ENCODE results near the gene PTPRZ1. TPM values are rescaled to one million over a fixed set of nuclear protein-coding genes. Genes with fewer than 3 reads are reported as not detected.

Gene PTPRZ1
- total and polyA plus RNA-seq, 10 of the 15 experiments (the other 5 are each of a cell fraction or from before 2014, with no cell fraction given): 0.05 to 0.21 (median 0.11) TPM; not detected in 7

- Histone ChIP-seq H3K27me3 (replicated peaks in 1 of 2; ENCODE audit: control insufficient read depth in 2 of 2, insufficient read depth in 2 of 2, low read length in 1 of 2) (no peaks in the 10 kb centered on the region), H3K4me1 (ENCODE audit: control insufficient read depth, insufficient read depth, low read length) (no peaks in the 10 kb centered on the region), H3K36me3 (ENCODE audit: control insufficient read depth in 2 of 2, insufficient read depth in 2 of 2, low read length in 1 of 2) (no peaks in the 10 kb centered on the region), H3K9ac (ENCODE audit: control insufficient read depth, insufficient read depth, low read length) (no peak overlapping the region), H3K9me3 (replicated peaks; ENCODE audit: control insufficient read depth, insufficient read depth, low read length) (no peaks in the 10 kb centered on the region), H2AFZ (ENCODE audit: control insufficient read depth, low read depth, low read length) (no peak overlapping the region), H3K27ac (ENCODE audit: control insufficient read depth, insufficient read depth) (no peak overlapping the region), H3K4me3 (no peak overlapping the region), H4K20me1 (ENCODE audit: control insufficient read depth, insufficient read depth) (no peaks in the 10 kb centered on the region), H3K79me2 (ENCODE audit: control insufficient read depth, insufficient read depth, low read length) (no peaks in the 10 kb centered on the region), H3K4me2 (ENCODE audit: control insufficient read depth, insufficient read depth) (no peak overlapping the region)
- ATAC-seq (no peak), FAIRE-seq (no peak), DNase-seq (ENCODE audit: low read depth, low spot score) (no peak)
- WGBS (ENCODE audit: insufficient coverage, insufficient replicate concordance, low lambda C conversion rate, missing lambda C conversion rate): 24% methylated on average over 3 of the region's 3 CpGs
- RAD21 ChIA-PET (ENCODE audit: unreplicated experiment): no interaction called here
- intact Hi-C loops (cut with micrococcal nuclease; ENCODE audit: unreplicated experiment) (no loop called here), in situ Hi-C loops (cut with MboI) (no loop called here)
- POLR2A ChIA-PET: no interaction called here
- CTCF ChIA-PET: interaction anchor here (2.4 kb wide), 1 partner anchor 10 kb away, joined by 7 read pairs; no protein-coding TSS in a partner anchor
- SMC1A ChIA-PET (ENCODE audit: uncharacterized antibody, unreplicated experiment): no interaction called here
- BruUV-seq (replicated peaks): no TSS peak
- no peak for TF ChIP-seq ATF3 (IDR thresholded peaks at IDR 0.05; ENCODE audit: borderline replicate concordance, extremely low read depth, low read depth, low read length)
- no peak for TF ChIP-seq ZSCAN29 (IDR thresholded peaks at IDR 0.05)
- no peak for TF ChIP-seq MYC (IDR thresholded peaks at IDR 0.05; ENCODE audit: insufficient read depth, insufficient read length, insufficient replicate concordance, low read length, severe bottlenecking)
- TF ChIP-seq, protein P1, sequence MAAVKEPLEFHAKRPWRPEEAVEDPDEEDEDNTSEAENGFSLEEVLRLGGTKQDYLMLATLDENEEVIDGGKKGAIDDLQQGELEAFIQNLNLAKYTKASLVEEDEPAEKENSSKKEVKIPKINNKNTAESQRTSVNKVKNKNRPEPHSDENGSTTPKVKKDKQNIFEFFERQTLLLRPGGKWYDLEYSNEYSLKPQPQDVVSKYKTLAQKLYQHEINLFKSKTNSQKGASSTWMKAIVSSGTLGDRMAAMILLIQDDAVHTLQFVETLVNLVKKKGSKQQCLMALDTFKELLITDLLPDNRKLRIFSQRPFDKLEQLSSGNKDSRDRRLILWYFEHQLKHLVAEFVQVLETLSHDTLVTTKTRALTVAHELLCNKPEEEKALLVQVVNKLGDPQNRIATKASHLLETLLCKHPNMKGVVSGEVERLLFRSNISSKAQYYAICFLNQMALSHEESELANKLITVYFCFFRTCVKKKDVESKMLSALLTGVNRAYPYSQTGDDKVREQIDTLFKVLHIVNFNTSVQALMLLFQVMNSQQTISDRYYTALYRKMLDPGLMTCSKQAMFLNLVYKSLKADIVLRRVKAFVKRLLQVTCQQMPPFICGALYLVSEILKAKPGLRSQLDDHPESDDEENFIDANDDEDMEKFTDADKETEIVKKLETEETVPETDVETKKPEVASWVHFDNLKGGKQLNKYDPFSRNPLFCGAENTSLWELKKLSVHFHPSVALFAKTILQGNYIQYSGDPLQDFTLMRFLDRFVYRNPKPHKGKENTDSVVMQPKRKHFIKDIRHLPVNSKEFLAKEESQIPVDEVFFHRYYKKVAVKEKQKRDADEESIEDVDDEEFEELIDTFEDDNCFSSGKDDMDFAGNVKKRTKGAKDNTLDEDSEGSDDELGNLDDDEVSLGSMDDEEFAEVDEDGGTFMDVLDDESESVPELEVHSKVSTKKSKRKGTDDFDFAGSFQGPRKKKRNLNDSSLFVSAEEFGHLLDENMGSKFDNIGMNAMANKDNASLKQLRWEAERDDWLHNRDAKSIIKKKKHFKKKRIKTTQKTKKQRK (IDR thresholded peaks at IDR 0.05; ENCODE audit: low read depth, low read length): no peak
- no peak for TF ChIP-seq CTCF (IDR thresholded peaks at IDR 0.05 in 2 of 3, conservative IDR thresholded peaks at IDR 0.05 in 1 of 3; ENCODE audit: control insufficient read depth in 2 of 3, extremely low read depth in 1 of 3, insufficient read depth in 1 of 3, low read depth in 3 of 3, low read length in 3 of 3)
- TF ChIP-seq BCL3 (IDR thresholded peaks at IDR 0.05; ENCODE audit: borderline replicate concordance, insufficient read depth, low read depth, low read length, poor library complexity, severe bottlenecking): no peak
- TF ChIP-seq SMARCA5 (IDR thresholded peaks at IDR 0.05): no peak
- no peak for TF ChIP-seq RUNX3 (IDR thresholded peaks at IDR 0.05; ENCODE audit: low read length)
- TF ChIP-seq IRF5 (IDR thresholded peaks at IDR 0.05; ENCODE audit: borderline replicate concordance): no peak
- no peak for TF ChIP-seq MLLT1 (IDR thresholded peaks at IDR 0.05)
- TF ChIP-seq NBN (IDR thresholded peaks at IDR 0.05): no peak
- TF ChIP-seq NR2F1 (conservative IDR thresholded peaks at IDR 0.05): no peak
- no peak for TF ChIP-seq SP1 (IDR thresholded peaks at IDR 0.05; ENCODE audit: low read depth, low read length)
- no peak for TF ChIP-seq SMAD1 (IDR thresholded peaks at IDR 0.05; ENCODE audit: low read depth, partially characterized antibody)
- TF ChIP-seq MEF2A (IDR thresholded peaks at IDR 0.05; ENCODE audit: insufficient read depth, low read depth, low read length): no peak
Measured at GRCh38 chr7:122068999-122069398, 196.0 kb downstream of the PTPRZ1 start.

Data from GM12878 (cell line).